ENCODE results near the gene MORC3. TPM values are rescaled to one million over a fixed set of nuclear protein-coding genes. Genes with fewer than 3 reads are reported as not detected.
A peak's percentile ranks its signal among the peaks of the same experiment; 100 is the strongest.

Gene MORC3
- total RNA-seq, 3 donors from 2014 or later (not counting 1 experiment from before 2014, with no cell fraction given), result 59.7 to 74.1 (median 64.8) TPM

DNA sequence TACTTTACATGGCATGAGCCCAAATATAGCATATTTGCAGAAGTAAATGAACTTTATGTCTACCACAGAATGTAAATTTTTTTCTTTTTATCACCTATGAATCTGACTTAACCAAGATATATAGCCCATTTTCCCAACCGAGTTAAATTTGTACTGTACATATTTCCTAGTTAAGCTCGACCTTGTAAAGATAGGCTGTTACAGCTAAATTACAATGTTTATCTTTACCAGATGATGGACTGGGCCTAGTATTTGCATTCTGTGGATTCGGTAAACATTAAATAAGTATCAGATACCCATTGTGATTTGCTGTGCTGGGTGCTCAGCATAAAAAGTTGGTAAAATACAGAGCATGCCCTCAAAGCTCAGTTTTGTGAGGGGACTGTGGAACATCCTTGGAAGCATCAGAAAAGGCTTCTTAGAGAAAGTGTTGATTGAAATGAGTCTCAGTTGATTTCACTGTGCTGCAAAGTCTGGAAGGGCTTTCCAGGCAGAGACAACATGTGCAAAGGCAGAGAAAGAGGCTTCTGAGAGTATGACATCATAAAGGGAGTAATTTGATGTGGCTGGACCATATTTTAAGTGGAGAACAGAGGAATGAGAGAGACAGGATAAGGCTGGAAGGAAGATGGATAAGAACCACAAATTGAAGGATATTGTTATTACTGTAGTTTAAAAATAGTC is 27.4 kb downstream of the MORC3 start:
- Mint-ChIP-seq H3K27ac (peak overlapping the region in 1 of 2 donors; percentile 10), H3K36me3 (peaks cover 7% of the 10 kb centered on the region), H3K27me3 (ENCODE audit: low read depth in 2 of 2) (no peaks in the 10 kb centered on the region), H3K9me3 (no peaks in the 10 kb centered on the region), H3K4me3 (no peak overlapping the region), H3K4me1 (no peaks in the 10 kb centered on the region)
- Histone ChIP-seq H3K4me1 (ENCODE audit: control insufficient read depth, insufficient read depth, low read length) (no peaks in the 10 kb centered on the region), H3K4me3 (ENCODE audit: low read length) (no peak overlapping the region), H3K36me3 (ENCODE audit: control insufficient read depth, insufficient read depth, low read length) (peaks cover 89% of the 10 kb centered on the region), H3K27ac (ENCODE audit: low read length) (no peak overlapping the region), H3K27me3 (ENCODE audit: control insufficient read depth, insufficient read depth, low read length) (no peaks in the 10 kb centered on the region), H3K9me3 (ENCODE audit: control insufficient read depth, insufficient read depth, low read length) (no peaks in the 10 kb centered on the region)
- ATAC-seq, result no peak
- intact Hi-C loops (cut with micrococcal nuclease), result no loop called here
- WGBS (ENCODE audit: insufficient coverage), result 100% methylated on average over 1 of the region's 3 CpGs
- no peak for DNase-seq
- TF ChIP-seq, protein P1, sequence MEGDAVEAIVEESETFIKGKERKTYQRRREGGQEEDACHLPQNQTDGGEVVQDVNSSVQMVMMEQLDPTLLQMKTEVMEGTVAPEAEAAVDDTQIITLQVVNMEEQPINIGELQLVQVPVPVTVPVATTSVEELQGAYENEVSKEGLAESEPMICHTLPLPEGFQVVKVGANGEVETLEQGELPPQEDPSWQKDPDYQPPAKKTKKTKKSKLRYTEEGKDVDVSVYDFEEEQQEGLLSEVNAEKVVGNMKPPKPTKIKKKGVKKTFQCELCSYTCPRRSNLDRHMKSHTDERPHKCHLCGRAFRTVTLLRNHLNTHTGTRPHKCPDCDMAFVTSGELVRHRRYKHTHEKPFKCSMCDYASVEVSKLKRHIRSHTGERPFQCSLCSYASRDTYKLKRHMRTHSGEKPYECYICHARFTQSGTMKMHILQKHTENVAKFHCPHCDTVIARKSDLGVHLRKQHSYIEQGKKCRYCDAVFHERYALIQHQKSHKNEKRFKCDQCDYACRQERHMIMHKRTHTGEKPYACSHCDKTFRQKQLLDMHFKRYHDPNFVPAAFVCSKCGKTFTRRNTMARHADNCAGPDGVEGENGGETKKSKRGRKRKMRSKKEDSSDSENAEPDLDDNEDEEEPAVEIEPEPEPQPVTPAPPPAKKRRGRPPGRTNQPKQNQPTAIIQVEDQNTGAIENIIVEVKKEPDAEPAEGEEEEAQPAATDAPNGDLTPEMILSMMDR (IDR thresholded peaks at IDR 0.05), result no peak

- DNase-seq, result no peak
- H3K9me3 ChIP-seq (ENCODE audit: control insufficient read depth, insufficient read depth, low read length), result no peaks in the 10 kb centered on the region
- Mint-ChIP-seq H3K36me3 (peaks cover 7% of the 10 kb centered on the region), H3K27me3 (ENCODE audit: low read depth in 2 of 2) (no peaks in the 10 kb centered on the region), H3K27ac (peak overlapping the region in 1 of 2 donors; percentile 10), H3K4me3 (no peak overlapping the region), H3K9me3 (no peaks in the 10 kb centered on the region), H3K4me1 (no peaks in the 10 kb centered on the region)
- TF ChIP-seq, protein P1 (IDR thresholded peaks at IDR 0.05), result no peak
- H3K4me3 ChIP-seq (ENCODE audit: low read length), result no peak overlapping the region
- peaks cover 88% of the 10 kb centered on the region for H3K36me3 ChIP-seq (ENCODE audit: control insufficient read depth, insufficient read depth, low read length)
- no peak overlapping the region for H3K27ac ChIP-seq (ENCODE audit: low read length)
- WGBS (ENCODE audit: insufficient coverage), result no CpG with 5 or more reads among the region's 2 CpGs
- no peak for ATAC-seq
- H3K4me1 ChIP-seq (ENCODE audit: control insufficient read depth, insufficient read depth, low read length), result no peaks in the 10 kb centered on the region
- intact Hi-C loops (cut with micrococcal nuclease), result no loop called here
- H3K27me3 ChIP-seq (ENCODE audit: control insufficient read depth, insufficient read depth, low read length), result no peaks in the 10 kb centered on the region
These were observed 27.9 kb downstream of the MORC3 start for GRCh38 chr21:36347962-36348328.

DNA sequence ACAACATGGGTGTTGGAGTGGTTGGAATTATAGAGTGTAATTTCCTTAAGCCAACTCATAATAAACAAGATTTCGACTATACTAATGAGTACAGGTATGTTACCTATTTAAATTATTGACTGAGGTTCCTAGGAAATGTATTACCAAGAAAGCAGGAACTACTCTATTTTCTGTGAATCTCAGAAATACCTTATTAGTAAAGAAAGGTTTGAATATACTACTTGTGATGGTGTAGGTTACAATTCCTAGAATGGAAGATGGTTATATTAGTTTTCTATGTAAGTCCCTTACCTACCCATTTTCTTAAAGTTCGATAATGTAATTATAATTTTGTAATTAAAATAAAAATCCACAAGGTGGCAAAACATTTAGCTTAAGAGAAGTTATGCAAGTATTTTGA is 29.3 kb downstream of the MORC3 start:
- Mint-ChIP-seq H3K27ac (no peak overlapping the region), H3K36me3 (peaks cover 6% of the 10 kb centered on the region), H3K4me1 (no peaks in the 10 kb centered on the region), H3K4me3 (no peak overlapping the region), H3K9me3 (no peaks in the 10 kb centered on the region), H3K27me3 (ENCODE audit: low read depth in 2 of 2) (no peaks in the 10 kb centered on the region)
- Histone ChIP-seq H3K9me3 (ENCODE audit: control insufficient read depth, insufficient read depth, low read length) (no peaks in the 10 kb centered on the region), H3K4me1 (ENCODE audit: control insufficient read depth, insufficient read depth, low read length) (no peaks in the 10 kb centered on the region), H3K4me3 (ENCODE audit: low read length) (no peak overlapping the region), H3K27me3 (ENCODE audit: control insufficient read depth, insufficient read depth, low read length) (no peaks in the 10 kb centered on the region), H3K27ac (ENCODE audit: low read length) (no peak overlapping the region), H3K36me3 (ENCODE audit: control insufficient read depth, insufficient read depth, low read length) (peaks cover 79% of the 10 kb centered on the region)
- WGBS (ENCODE audit: insufficient coverage), result no CpG with 5 or more reads among the region's 2 CpGs
- DNase-seq (no peak), ATAC-seq (no peak)
- TF ChIP-seq, protein P1 (IDR thresholded peaks at IDR 0.05), result no peak
- intact Hi-C loops (cut with micrococcal nuclease), result no loop called here

Data from natural killer cell (primary cell).